Left lung (tissue), 10 donors: ENCODE measurements around the gene SLC12A9. TPM values are rescaled to one million over a fixed set of nuclear protein-coding genes. Genes with fewer than 3 reads are reported as not detected.

ENCODE experiments used
- ATAC-seq: fragments of 200-7000 bp; cut with Tn5 transposase; one replicate; pipeline ENCODE4 v1.9.1; 2020; ENCODE audit warnings: moderate library complexity
- DNase-seq, 4 donors: peaks; one replicate each; pipeline ENCODE4 v3.0.0-alpha.2; 2013 to 2020
- H3K27ac ChIP-seq, 2 donors: fragments of 200-600 bp; sonication (generic) in 1 of 2; one replicate each; pipeline versions ENCODE4 v1.5.0 to v1.8.0; 2020 to 2021
- H3K27me3 ChIP-seq, 2 donors: fragments of 200-600 bp; sonication (generic) in 1 of 2; one replicate each; pipeline versions ENCODE4 v1.5.0 to v1.8.0; 2020 to 2021
- H3K36me3 ChIP-seq, 2 donors: fragments of 200-600 bp; sonication (generic) in 1 of 2; one replicate each; pipeline versions ENCODE4 v1.5.0 to v1.8.0; 2020 to 2021
- H3K4me1 ChIP-seq, 2 donors: fragments of 200-600 bp; one replicate each; pipeline ENCODE4 v1.8.0; 2021
- H3K4me3 ChIP-seq, 2 donors: fragments of 200-600 bp; sonication (generic) in 1 of 2; one replicate each; pipeline versions ENCODE4 v1.5.0 to v1.8.0; 2020 to 2021; ENCODE audit warnings: mild to moderate bottlenecking in 1 of 2
- H3K9me3 ChIP-seq, 2 donors: fragments of 200-600 bp; sonication (generic) in 1 of 2; one replicate each; pipeline versions ENCODE4 v1.5.0 to v1.8.0; 2020 to 2021
- CTCF ChIP-seq, 2 donors: fragments of 200-600 bp; sonication (generic) in 1 of 2; IDR thresholded peaks; one replicate each; pipeline versions ENCODE4 v1.5.0 to v1.8.0; 2021; ENCODE audit warnings: antibody characterized with exemption in 2 of 2
- intact Hi-C, 2 donors: fragments of 100-400 bp; cut with DNase I; formaldehyde crosslinking; loops; one replicate each; pipeline versions ENCODE4 v1.11.2 to v1.14.2; 2022
- polyA plus RNA-seq, 6 donors: library from polyadenylated mRNA; unstranded; fragments of 120-200 nt; gene quantifications; one replicate each; pipeline ENCODE4 v1.2.1, GENCODE V29; 2013; ENCODE audit not compliant: insufficient read length in 6 of 6
- total RNA-seq, 2 donors: library from RNA; stranded (reverse); fragmentation: NEBNext Ultra II Directional; extraction: Animal tissue kit (Norgen Biotek cat#: 25700); gene quantifications; one replicate each; pipeline ENCODE4 v1.2.1, GENCODE V29; 2021
- donor health status: DM: no; HTN: yes; CAD: no.
- donor health status: DM: no; HTN: no; CAD: no.

Gene SLC12A9
- total and polyA plus RNA-seq, 8 donors, result 32.2 to 53.7 (median 40.8) TPM

- Histone ChIP-seq H3K4me1 (peaks cover 7 to 50% of the 10 kb centered on the region in 2 donors), H3K27ac (peak overlapping the region; percentile 83 to 88), H3K4me3 (peak overlapping the region; percentile 58 to 68), H3K9me3 (no peaks in the 10 kb centered on the region), H3K27me3 (no peaks in the 10 kb centered on the region), H3K36me3 (peaks cover 0 to 54% of the 10 kb centered on the region in 2 donors)
- ATAC-seq (peak; percentile 68), DNase-seq (peak in 2 of 4 donors; percentile 71 to 92)
- no peak for TF ChIP-seq CTCF (IDR thresholded peaks at IDR 0.05)
- intact Hi-C loops, result no loop called here
Measured at GRCh38 chr7:100865938-100866728, 13.6 kb downstream of the SLC12A9 start.

- peak overlapping the region; percentile 58 to 68 for H3K4me3 ChIP-seq
- no peaks in the 10 kb centered on the region for H3K9me3 ChIP-seq
- intact Hi-C loops, result no loop called here
- ATAC-seq (no peak), DNase-seq (no peak)
- peaks cover 7 to 50% of the 10 kb centered on the region in 2 donors for H3K4me1 ChIP-seq
- H3K27ac ChIP-seq, result peak overlapping the region; percentile 83 to 88
- H3K27me3 ChIP-seq, result no peaks in the 10 kb centered on the region
- TF ChIP-seq CTCF (IDR thresholded peaks at IDR 0.05), result no peak
- peaks cover 0 to 54% of the 10 kb centered on the region in 2 donors for H3K36me3 ChIP-seq
Measured at GRCh38 chr7:100866729-100867039, 14.2 kb downstream of the SLC12A9 start.

- H3K27ac ChIP-seq, result peak within 1 kb of the TSS; percentile 83 to 88
- peak within 1 kb of the TSS; percentile 58 to 68 for H3K4me3 ChIP-seq
- peaks cover 7 to 50% of the 10 kb centered on the region in 2 donors for H3K4me1 ChIP-seq
- H3K36me3 ChIP-seq, result peaks cover 0 to 54% of the 10 kb centered on the region in 2 donors
- TF ChIP-seq CTCF (IDR thresholded peaks at IDR 0.05), result no peak
- DNase-seq (peak; percentile 90 to 96 (median 94)), ATAC-seq (peak; percentile 80)
- no peaks in the 10 kb centered on the region for H3K27me3 ChIP-seq
- intact Hi-C loops, result no loop called here
- no peaks in the 10 kb centered on the region for H3K9me3 ChIP-seq
Measured at GRCh38 chr7:100867040-100867775, 14.7 kb downstream of the SLC12A9 start, which contains the start of gene TRIP6. TRIP6 (plus strand) TSS chr7:100867387; CDS start chr7:100867498, 111 bp downstream.

- TF ChIP-seq CTCF (IDR thresholded peaks at IDR 0.05), result no peak
- H3K36me3 ChIP-seq, result peaks cover 0 to 54% of the 10 kb centered on the region in 2 donors
- peaks cover 7 to 50% of the 10 kb centered on the region in 2 donors for H3K4me1 ChIP-seq
- H3K4me3 ChIP-seq, result peak overlapping the region; percentile 58 to 68
- ATAC-seq (peak; percentile 1), DNase-seq (peak in 1 of 4 donors; percentile 74)
- intact Hi-C loops, result no loop called here
- H3K9me3 ChIP-seq, result no peaks in the 10 kb centered on the region
- no peaks in the 10 kb centered on the region for H3K27me3 ChIP-seq
- peak overlapping the region; percentile 83 to 88 for H3K27ac ChIP-seq
Measured at GRCh38 chr7:100867776-100868485, 15.4 kb downstream of the SLC12A9 start.
